H1 (cell line): ENCODE measurements around the gene ANKRD53.

ENCODE experiments used
- ASH2L ChIP-seq: fragments of 200-600, 300-600 bp; sonication (generic); IDR thresholded peaks from one replicate; pipeline ENCODE4 v1.7.1; 2017; ENCODE audit warnings: low read length
- CTCF ChIP-seq, 3 experiments: IDR thresholded peaks; 1 replicate in 2 of 3; 2 replicates in 1 of 3; pipeline versions ENCODE4 v1.5.1 to v1.6.1; 2011; ENCODE audit warnings: low read length in 3 of 3, mild to moderate bottlenecking in 3 of 3, inconsistent platforms in 2 of 3, low read depth in 1 of 3, moderate library complexity in 1 of 3; ENCODE audit not compliant: insufficient read depth in 1 of 3; ENCODE audit errors: control extremely low read depth in 1 of 3
- EP300 ChIP-seq, 2 experiments: IDR thresholded peaks; 1 replicate in 1 of 2; 2 replicates in 1 of 2; pipeline ENCODE4 v1.6.1; 2011 to 2012; ENCODE audit warnings: low read depth in 2 of 2, low read length in 2 of 2, mild to moderate bottlenecking in 2 of 2, borderline replicate concordance in 1 of 2, inconsistent platforms in 1 of 2, moderate library complexity in 1 of 2
- EZH2 ChIP-seq: fragments of 200-600 bp; sonication (generic); IDR thresholded peaks from 2 replicates; pipeline ENCODE4 v1.7.1; 2012; ENCODE audit warnings: low read depth, mild to moderate bottlenecking, moderate library complexity, low read length, inconsistent platforms; ENCODE audit not compliant: severe bottlenecking
- HDAC2 ChIP-seq, 2 experiments: fragments of 300-600 bp in 1 of 2; sonication (generic) in 1 of 2; IDR thresholded peaks; 2 replicates each; pipeline ENCODE4 v1.6.1; 2011 to 2012; ENCODE audit warnings: low read depth in 2 of 2, low read length in 2 of 2, mild to moderate bottlenecking in 2 of 2, moderate library complexity in 2 of 2, borderline replicate concordance in 1 of 2, inconsistent platforms in 1 of 2
- KDM4A ChIP-seq: IDR thresholded peaks from one replicate; pipeline ENCODE4 v1.7.1; 2012; ENCODE audit warnings: low read depth, mild to moderate bottlenecking, moderate library complexity, low read length, inconsistent platforms; ENCODE audit not compliant: severe bottlenecking
- MAX ChIP-seq: IDR thresholded peaks from 2 replicates; pipeline ENCODE4 v1.6.1; 2012; ENCODE audit warnings: inconsistent platforms
- POLR2A ChIP-seq, 2 experiments: IDR thresholded peaks; 1 replicate in 1 of 2; 2 replicates in 1 of 2; pipeline ENCODE4 v1.6.1; 2011; ENCODE audit warnings: low read depth in 2 of 2, low read length in 2 of 2, mild to moderate bottlenecking in 2 of 2; ENCODE audit errors: control extremely low read depth in 1 of 2
- POLR2AphosphoS5 ChIP-seq: IDR thresholded peaks from 2 replicates; pipeline ENCODE4 v1.6.1; 2011; ENCODE audit warnings: low read depth, low read length
- SIX5 ChIP-seq: IDR thresholded peaks from 2 replicates; pipeline ENCODE4 v1.6.1; 2011; ENCODE audit warnings: mild to moderate bottlenecking, low read depth, low read length
- SRF ChIP-seq: IDR thresholded peaks from 2 replicates; pipeline ENCODE4 v1.6.1; 2011; ENCODE audit warnings: mild to moderate bottlenecking, low read depth, low read length, moderate library complexity
- TAF1 ChIP-seq: IDR thresholded peaks from 2 replicates; pipeline ENCODE4 v1.6.1; 2011; ENCODE audit warnings: mild to moderate bottlenecking, low read depth, low read length
- TEAD4 ChIP-seq: IDR thresholded peaks from 2 replicates; pipeline ENCODE4 v1.6.1; 2012; ENCODE audit warnings: low read depth, low read length, inconsistent platforms, mixed read lengths

- TF ChIP-seq HDAC2 (IDR thresholded peaks at IDR 0.05; ENCODE audit: borderline replicate concordance in 1 of 2, low read depth in 2 of 2, low read length in 2 of 2) (no peak), EZH2 (no peak), CTCF (IDR thresholded peaks at IDR 0.05; ENCODE audit: control extremely low read depth in 1 of 3, insufficient read depth in 1 of 3, low read depth in 1 of 3, low read length in 3 of 3) (no peak), SIX5 (no peak), SRF (no peak), TAF1 (no peak), POLR2AphosphoS5 (no peak), MAX (no peak), KDM4A (no peak), ASH2L (no peak), POLR2A (IDR thresholded peaks at IDR 0.05; ENCODE audit: control extremely low read depth in 1 of 2, low read depth in 2 of 2, low read length in 2 of 2) (no peak), EP300 (IDR thresholded peaks at IDR 0.05; ENCODE audit: borderline replicate concordance in 1 of 2, low read depth in 2 of 2, low read length in 2 of 2) (no peak), TEAD4 (no peak)
Observed at GRCh38 chr2:70954886-70955285, 23.5 kb upstream of the ANKRD53 start.
